GM18867 (cell line): ENCODE data around the gene YTHDF1.

Experiments used
- ATAC-seq: cut with Tn5 transposase; IDR thresholded peaks from one replicate; pipeline ENCODE4 v1.9.1; 2021; ENCODE audit warnings: mild to moderate bottlenecking, moderate library complexity; ENCODE audit not compliant: unreplicated experiment

The YTHDF1 gene

DNA sequence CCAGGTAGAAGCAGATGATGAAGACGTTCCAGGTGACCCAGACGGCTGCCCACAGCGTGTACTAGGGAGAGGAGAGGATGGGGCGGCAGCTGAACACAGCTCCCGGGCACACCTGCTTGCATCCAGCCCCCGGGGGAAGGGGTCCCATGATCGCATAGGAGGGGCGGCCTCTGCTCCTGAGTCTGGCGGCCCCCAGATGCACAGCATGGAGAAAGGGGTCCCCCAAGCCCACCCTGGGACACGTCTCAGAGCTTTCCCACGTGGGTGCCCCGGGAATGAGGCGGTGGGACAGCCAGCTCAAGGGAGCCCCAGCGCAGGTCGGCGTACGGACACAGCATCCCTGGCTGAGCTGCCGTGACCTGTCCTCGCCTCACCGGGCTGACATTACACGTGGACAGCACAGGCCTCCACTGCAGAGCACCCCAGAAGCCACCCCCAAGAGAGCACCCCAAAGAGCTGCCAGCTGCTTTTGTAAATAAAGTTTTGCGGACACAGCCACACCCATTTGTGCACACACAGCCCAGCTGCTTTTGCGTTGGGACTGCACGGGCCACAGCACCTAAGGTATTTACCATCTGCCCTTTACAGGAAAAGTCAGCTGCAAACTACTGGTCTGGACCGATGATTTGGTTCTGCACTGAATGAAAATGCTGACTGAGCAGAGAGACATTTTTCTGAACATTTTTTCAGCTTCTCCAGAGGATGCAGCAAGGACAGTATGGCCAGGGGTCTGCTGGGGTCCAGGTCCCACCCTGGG lies 33.1 kb upstream of the YTHDF1 start:
- no peak for ATAC-seq

DNA sequence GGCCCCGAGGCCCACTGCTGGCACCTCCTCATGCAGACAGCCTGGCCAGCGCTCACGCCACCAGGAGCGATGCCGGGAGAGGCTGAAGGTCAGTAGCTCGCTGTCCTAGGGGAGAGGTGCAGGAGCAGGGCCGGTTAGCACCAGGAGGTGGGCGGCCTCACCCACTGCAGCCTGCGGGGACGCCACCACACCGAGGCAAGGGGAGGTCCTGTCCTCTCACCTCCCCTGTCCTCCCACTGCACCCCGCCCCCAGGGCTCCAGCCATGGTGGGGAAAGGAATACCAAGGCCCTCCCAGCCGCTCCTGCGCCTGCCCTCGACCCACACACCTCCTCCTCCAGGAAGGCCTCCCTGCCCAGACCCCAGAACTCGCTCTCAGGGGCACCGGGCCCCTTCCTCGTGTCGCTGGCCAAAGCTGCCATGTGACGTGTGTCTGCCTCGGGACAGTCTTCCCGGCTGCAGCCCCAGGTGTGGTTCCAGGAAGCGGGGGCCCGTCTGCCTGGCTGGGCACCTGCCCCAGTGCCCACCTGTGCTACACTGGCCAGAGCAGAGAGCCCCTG lies 31.8 kb upstream of the YTHDF1 start:
- ATAC-seq = no peak

DNA sequence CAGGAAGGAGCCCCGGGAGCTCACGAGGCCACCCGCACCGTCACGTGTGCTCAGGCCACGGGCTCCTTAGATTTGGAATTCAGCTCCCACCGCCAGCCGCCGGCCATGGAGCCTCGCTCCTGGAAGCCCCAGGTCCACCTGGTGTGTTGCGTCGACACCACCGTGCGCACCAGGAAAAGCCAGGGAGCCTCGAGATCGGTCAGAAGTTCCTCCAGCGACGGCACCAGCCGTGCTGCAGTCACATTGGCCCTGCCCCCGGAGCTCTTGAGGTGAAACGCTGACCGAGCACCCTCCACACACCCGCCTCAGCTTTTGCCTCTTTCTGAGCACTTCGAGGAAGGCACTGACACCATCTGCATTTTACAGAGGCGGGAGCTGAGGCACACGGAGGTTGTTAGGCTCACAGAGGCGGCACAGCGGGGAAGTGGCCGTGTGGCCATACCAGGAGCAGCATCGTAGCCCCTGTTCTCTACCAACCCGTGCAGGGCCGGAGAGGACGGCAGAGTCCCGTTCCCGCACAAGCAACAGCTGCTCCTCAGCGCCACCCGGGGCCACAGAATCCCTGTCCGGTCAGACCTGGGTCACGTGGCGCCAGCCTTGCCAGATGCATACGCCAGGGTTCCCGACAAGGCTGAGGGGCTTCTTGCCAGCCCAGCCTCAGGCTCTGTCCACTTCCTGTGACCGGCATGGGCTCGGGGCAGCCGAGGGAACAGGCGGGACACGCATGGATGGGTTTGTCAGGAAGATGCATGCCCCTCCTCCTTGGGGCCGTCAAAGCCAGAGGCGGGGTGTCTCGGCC lies 30.8 kb upstream of the YTHDF1 start:
- ATAC-seq = no peak

DNA sequence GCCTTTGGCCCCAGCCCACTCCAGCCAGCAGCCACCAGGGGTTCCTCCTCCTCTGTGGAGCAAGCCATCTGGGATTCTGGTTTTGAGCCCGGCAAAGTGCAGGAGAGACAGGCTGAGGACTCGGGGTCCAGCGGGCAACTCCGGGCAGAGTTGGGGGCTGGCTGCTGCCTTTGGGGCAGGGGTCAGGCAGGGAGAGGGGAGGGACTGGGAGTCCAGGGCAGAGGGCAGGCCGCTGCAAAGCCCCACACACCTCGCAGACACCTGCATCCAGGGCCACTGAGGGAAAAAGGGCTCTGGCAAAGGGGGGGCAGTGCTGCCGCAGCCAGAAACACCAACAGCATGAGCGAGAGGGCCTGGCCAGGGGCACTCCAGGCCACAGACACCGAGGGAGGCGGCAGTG lies 28.5 kb upstream of the YTHDF1 start:
- no peak for ATAC-seq

DNA sequence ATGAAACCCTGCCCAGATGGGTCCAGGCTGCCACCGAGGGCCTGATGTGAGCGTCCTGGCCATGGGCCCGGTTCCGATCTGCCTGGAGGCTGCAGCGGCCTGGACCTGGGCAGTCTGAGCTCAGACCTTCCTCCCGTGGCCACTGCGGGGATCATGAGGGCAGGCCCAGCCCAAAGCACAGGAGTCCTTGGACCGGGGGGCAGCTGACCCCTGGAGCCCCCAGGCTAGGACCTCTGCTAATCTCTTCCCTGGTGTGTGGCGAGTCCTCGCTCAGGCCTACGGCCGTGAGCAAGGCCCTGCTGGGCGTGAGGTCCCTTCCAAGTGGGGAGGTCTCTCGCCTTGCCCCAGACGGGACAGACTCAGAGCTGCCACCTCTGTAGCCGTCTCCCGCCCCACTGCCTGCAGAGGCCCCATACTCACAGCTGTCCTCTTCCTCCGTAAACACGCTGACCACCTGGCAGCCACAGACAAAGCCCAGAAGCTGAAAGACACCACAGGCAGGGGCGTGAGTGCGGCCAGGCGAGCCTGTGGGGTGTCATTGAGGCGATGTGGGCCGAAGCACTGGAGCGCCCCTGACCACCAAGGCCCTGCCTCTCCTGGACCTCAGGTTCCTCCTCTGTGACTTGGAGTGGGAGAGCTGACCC lies 27.8 kb upstream of the YTHDF1 start:
- no peak for ATAC-seq

DNA sequence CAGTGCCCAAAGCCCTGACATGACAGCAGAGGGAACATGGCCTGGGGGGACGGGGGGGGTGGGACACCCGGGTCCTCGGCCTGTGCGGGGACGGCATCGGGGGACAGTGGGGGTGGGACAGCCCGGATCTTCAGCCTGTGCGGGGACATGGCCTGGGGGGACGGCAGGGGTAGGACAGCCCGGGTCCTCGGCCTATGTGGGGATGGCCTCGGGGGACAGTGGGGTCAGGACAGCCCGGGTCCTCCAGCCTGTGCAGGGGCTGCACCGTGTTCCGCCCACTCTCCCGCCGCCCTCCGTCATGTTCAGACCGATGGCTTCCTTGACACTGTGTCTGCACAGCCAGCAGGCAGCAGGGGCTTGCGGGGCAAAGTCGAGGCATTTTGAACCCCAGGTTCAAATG lies 26.8 kb upstream of the YTHDF1 start:
- ATAC-seq = no peak

DNA sequence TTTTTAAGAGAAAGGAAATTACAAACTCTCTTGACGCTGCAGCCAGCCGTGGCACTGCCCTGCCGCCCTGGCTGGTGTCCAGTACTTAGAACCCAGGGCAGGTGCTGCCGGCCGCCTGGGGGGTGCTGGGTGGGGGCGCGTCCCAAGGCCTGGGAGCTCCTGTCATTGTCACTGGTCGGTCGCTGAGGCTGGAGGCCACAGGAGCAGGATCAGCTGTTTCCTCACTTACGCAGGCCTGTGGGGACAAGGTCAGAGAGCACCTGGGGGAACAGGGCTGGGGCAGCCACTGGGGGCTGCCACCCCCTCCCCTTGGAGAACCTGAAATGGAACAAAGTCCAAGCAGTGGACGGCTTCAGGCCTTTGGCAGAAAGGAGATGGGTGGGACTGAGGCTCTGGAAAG lies 25.3 kb upstream of the YTHDF1 start:
- no peak for ATAC-seq

DNA sequence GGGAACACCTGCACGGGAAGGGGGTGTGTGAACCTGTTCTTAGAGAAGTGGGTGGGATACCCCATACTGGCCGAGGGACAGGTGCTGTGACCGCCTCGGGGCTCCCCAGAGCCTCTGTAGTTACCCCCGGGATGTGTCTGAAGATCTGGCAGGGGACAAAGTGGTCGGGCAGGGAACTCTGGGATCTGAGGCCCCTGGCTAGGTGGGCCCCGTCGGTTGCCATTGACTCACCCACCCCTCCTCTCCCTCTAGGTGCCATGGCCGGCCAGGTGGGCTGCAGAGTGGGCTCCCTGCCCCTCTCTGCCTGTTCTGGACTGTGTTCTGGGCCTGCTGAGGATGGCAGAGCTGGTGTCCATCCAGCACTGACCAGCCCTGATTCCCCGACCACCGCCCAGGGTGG lies 24.1 kb upstream of the YTHDF1 start:
- no peak for ATAC-seq

DNA sequence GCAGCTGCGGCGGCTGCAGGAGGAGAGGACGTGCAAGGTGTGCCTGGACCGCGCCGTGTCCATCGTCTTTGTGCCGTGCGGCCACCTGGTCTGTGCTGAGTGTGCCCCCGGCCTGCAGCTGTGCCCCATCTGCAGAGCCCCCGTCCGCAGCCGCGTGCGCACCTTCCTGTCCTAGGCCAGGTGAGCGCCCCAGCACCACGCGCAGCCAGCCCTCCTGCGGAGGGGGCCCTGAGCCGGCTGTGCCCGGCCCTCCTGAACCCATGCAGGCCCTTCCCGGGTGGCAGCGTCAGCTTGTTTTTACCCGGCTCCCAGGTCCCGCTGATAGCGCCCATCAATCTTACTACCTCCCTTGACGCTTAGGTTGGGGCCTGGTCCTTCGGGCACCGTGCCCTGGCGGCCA lies 23.5 kb upstream of the YTHDF1 start:
- ATAC-seq = no peak

DNA sequence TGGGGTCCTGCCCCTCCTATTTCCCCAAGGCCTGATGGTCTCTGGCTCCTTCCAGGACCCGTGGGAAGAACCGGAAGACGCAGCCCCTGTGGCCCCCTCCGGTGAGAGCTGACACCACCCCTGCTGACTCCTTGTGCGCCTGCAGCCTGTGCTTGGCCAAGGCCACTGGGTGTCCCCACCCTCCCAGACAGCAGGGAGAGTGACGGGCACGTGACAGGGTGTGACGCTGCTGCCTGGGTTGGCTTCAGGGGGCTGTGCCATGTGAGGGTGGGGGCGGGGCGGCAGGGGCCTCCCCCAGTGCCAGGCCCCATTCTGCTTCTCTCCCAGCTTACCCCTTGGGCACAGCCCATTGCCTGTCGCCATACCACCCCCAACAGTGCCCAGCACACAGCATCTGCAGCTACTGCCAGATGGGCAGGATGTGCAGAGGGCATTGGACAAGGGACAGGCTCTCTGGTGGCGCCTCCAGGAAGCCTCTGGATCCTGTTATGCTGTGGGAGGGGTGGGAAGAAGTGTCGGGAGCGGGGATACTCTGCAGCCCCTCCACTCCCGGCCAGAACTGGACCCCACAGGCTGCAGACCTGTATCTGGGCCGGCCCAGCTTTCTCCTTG lies 22.7 kb upstream of the YTHDF1 start:
- no peak for ATAC-seq

DNA sequence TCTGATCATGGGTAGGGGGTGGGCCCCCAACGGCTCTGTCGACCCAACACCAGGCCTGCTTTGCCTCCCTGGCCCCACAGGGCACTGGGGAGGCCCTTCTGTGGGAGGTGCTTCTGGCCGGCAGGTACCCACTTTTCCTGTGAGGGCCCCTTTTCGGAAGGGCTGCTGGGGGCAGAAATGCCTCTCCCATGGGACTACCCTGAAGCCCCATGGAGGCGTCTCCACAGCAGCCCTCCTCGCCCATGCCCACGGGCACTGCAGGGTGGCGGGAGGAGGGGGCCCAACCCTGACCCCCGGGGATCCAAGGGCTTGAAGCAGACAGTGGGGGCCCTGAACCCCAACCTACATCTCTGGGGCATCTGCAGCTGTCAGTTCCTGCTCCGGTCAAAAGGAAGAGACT lies 22.1 kb upstream of the YTHDF1 start:
- no peak for ATAC-seq

DNA sequence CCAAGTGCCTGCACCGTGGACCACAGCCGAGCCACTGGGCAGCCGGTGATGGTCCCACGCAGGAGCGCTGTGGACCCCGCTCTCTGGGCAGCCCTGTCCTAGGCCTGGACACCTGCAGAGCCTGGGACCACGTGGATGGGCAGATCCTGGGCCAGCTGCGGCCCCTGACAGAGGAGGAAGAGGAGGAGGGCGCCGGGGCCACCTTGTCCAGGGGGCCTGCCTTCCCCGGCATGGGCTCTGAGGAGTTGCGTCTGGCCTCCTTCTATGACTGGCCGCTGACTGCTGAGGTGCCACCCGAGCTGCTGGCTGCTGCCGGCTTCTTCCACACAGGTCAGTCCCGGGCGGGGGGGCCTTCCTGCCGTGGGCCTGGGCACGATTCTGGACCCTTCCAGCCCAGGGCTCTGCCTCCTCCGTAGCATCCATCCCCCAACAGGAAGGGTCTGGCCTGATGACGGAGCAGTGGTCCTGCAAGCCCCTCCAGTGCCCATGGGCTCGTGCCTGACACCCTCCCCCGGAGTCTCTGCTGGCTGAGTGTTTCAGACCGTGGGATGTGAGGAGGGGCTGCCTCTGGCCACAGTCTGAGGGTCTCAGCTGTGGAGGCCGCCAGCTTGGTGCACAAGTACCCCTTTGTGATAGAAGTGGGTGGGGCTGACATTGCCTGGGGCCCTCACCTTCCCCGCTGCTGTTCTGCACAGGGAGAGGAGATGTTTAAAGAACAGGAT lies 20.3 kb upstream of the YTHDF1 start:
- ATAC-seq = no peak

DNA sequence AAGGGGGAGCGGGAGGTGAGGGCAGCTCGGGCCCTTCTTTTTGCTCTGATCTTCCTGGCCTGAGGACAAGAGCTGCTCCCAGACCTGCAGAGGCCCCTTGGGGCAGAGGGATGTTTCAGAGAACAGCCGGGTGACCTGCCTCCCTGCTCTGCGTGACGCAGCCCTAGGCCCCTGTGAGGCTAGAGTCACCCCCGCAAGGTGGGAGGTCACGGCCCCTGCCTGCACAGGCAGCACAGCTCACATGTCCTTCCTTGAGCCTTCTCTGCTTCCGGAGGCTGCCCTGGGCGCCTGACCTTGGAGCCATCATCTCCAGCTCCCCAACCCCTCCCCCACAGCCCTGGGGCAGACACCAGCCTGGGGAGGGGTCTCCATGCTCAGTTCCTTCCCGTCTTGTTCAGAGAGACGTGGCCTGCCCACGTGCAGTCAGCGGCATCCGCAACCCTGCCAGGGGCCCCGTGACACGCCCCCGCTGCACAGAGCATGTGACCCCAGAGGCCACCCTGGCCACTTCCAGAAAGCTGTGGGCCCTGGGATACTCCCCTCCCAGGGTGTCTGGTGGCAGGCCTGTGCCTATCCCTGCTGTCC lies 19.6 kb upstream of the YTHDF1 start, which contains the start of gene BIRC7:
BIRC7 (plus strand) TSS at position 507 of the 585 bp plus-strand sequence. CDS start 192 bp downstream, outside the sequence.
- ATAC-seq = no peak

DNA sequence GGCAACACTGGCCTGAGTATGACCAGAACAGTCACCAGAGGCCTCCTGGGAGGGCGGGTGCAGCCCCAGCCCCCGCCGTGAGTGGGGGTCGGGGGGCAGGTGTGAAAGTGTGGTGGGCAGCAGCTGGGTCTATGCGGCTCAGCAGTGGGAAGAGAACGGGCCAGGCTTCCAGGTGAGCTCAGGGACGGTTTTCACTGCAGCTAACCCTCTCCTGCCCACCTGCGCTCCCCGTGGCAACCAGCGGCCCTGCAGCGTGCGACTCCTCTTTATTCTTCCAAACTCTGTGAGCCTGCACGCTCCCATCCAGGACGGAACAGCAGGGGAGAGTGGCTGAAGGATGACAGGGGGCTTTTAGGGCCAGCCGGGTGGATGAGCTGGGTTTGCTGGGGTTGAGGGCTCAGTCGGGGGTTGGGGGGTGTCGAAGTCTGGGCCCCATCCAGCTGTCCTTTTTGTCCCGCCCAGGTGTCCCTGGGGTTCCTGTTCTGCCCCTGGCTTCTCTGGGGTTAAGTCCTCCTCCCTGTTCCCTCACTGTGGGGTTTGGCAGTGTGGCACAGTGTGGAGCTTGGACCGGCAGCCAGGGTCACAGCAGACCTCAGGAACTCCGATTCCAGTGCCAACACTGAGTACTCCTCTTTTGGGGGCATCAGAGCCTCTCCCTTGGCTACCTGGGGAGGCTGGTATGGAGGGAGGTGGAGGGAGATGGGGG lies 18.9 kb upstream of the YTHDF1 start:
- ATAC-seq = no peak

DNA sequence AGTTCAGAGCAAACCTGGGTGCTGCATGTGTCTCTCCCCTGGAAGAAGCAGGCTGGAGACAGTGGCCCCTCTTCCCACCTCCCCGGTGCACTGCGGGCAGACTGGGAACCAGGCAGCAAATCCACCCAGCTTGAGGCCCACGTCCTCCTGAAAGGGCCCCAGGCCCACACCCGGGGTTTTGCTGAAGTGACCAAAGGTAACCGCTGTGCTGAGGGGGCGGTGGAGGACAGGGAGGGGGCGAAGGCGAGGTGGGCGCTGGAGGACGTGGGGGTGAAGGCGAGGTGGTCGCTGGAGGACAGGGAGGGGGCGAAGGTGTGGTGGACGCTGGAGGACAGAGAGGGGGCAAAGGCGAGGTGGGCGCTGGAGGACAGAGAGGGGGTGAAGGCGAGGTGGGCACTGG lies 18.0 kb upstream of the YTHDF1 start:
- no peak for ATAC-seq

DNA sequence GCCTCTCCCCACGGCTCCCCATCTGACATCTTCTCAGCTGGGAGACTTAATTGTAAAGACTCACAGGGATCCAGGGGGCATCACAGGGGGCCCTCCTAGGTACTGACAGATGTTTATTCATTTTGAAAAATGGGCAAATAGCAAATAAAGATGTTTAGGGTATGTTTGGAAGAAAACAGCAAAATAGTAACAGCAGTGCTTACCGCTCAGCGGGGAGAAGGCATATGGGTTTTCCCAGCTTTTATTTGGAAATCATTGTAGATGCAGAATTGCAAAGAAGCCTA lies 17.1 kb upstream of the YTHDF1 start:
- ATAC-seq = no peak

DNA sequence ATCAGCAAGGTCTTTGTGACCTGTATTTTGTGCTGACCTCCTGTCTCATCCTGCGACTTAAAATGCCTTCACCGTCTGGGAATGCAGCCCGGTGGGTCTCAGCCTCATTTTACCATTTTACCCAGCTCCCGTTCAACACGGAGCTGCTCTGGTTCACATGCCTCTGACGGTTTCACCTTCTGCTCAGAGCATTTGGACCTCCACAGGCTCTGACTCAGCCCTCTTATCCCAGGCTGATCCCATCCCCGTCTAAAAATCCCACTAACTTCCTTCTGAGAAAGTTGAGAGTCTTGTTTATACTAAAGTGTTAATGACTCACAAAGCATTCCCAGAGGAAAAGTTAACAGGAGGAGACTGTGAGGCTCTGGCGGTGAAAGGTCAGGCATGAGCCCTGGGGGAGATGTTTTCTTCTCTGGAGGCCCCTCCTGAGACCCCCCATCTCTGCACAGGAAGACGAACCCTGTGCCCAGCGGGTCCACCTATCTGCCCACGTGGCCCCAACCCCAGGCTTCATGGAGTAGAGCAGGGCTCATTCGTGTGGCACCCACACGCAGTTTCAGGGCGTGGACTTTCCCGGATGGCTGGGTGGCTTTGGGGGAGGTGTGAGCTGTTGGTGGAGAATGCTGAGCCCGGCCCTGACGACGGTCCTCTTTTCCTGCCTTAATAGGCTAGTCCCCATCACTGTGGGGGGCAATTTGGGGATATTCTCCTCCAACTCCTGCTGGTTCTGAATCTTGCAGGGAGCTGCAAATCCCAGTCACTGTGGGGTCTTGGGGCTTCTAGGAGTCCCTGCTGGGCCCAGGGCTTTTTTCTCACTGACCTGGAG lies 16.5 kb upstream of the YTHDF1 start:
- no peak for ATAC-seq

DNA sequence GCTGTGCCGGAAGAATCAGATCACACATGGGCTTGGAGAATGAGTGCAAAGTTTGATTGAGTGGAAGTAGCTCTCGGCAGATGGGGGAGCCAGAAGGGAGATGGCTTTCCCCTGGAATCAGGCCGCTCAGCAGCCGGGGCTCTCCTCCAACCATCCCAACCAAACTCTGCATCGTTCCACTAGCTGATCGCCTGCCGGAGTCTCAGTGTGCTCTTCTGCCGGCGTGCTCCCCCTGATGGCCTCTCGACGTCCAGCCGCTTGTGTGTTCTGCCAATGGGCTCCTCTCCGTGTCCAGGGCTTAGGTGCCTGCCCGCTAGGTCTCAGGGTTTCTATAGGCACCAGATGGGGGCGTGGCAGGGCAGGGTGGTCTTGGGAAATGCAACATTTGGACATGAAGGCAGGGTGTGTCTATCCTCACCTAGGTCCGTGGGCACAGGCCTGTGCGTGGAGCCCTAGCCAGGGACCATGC lies 14.9 kb upstream of the YTHDF1 start:
- no peak for ATAC-seq

DNA sequence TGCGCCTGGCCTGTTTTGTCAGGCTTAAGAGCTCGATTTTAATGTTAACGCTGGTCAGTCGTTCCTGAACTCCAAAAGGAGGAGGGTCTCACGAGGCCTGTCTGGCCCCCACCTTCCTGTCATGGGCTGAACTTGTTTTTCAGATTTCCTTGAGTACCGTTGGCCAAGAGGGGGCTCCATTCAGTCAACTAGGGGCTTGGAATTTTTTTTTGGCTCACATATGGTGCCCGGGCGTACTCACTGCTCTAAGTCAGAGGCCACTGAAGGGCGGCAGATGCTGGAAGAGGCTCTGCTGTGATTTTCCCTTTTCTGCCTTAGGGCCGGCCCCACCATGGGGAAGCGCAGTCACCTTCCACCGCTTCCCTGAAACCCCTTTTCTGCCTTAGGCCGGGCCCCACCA lies 12.9 kb upstream of the YTHDF1 start:
- ATAC-seq = no peak
